OCI-LY3 (cell line): ENCODE results near the gene STMND1.

ENCODE experiments used
- EZH2phosphoT487 ChIP-seq: fragments of 200-600 bp; shearing (Covaris generic); IDR thresholded peaks from 2 replicates; pipeline ENCODE4 v1.6.1; 2018; ENCODE audit warnings: antibody characterized with exemption, mixed run types, low read depth
- TF ChIP-seq, protein P1 (sequence below): fragments of 200-600, 300-600 bp; sonication (generic); IDR thresholded peaks from 2 replicates; pipeline ENCODE4 v1.5.1; 2014; ENCODE audit warnings: antibody characterized with exemption, low read length, low read depth

DNA sequence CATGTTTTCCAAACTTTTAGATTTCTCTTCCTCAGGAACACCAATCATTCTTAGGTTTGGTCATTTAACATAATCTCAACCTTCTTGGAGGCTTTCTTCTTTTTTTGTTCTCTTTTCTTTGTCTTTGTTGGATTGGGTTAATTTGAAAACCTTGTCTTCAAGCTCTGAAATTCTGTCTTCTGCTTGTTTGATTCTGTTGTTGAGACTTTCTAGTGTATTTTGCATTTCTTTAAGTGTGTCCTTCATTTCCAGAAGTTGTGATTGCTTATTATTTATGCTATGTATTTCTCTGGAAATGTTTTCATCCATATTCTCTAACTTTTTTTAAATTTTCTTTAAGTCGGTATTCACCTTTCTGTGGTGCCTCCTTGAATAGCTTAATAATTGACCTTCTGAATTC, 42.2 kb downstream of the STMND1 start:
- TF ChIP-seq, protein P1, sequence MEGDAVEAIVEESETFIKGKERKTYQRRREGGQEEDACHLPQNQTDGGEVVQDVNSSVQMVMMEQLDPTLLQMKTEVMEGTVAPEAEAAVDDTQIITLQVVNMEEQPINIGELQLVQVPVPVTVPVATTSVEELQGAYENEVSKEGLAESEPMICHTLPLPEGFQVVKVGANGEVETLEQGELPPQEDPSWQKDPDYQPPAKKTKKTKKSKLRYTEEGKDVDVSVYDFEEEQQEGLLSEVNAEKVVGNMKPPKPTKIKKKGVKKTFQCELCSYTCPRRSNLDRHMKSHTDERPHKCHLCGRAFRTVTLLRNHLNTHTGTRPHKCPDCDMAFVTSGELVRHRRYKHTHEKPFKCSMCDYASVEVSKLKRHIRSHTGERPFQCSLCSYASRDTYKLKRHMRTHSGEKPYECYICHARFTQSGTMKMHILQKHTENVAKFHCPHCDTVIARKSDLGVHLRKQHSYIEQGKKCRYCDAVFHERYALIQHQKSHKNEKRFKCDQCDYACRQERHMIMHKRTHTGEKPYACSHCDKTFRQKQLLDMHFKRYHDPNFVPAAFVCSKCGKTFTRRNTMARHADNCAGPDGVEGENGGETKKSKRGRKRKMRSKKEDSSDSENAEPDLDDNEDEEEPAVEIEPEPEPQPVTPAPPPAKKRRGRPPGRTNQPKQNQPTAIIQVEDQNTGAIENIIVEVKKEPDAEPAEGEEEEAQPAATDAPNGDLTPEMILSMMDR = no peak
- no peak for TF ChIP-seq EZH2phosphoT487
